ENCODE data around the gene CCNDBP1. TPM values are rescaled to one million over a fixed set of nuclear protein-coding genes. Genes with fewer than 3 reads are reported as not detected.

The CCNDBP1 gene
- total RNA-seq, 1 experiment from 2014 or later, result 34.1 TPM

GRCh38 chr15:43218908-43219706 is 33.9 kb downstream of the CCNDBP1 start:
- no peak overlapping the region for H2BK12ac ChIP-seq (ENCODE audit: insufficient read length, low read depth, low read length)
- H3T11ph ChIP-seq (ENCODE audit: low read length), result no peak overlapping the region
- no peak overlapping the region for H3K27ac Mint-ChIP-seq
- no peak overlapping the region for H4K91ac ChIP-seq (ENCODE audit: insufficient read length, low read depth, low read length)
- no peak overlapping the region for H3K56ac ChIP-seq (ENCODE audit: insufficient read length, low read depth, low read length)
- no peak overlapping the region for H2AK5ac ChIP-seq (ENCODE audit: insufficient read length, low read length)
- peak overlapping the region; percentile 19 for H2BK120ac ChIP-seq (ENCODE audit: low read depth, low read length, poor library complexity, severe bottlenecking)
- H3K23me2 ChIP-seq (ENCODE audit: insufficient read length, low read depth, low read length, poor library complexity, severe bottlenecking), result no peaks in the 10 kb centered on the region
- no peaks in the 10 kb centered on the region for H3K79me1 ChIP-seq (ENCODE audit: insufficient read depth, low read depth, low read length, poor library complexity, severe bottlenecking)
- no peak overlapping the region for H3K4me3 Mint-ChIP-seq
- peaks cover 7 to 12% of the 10 kb centered on the region in 2 experiments for H3K4me1 Mint-ChIP-seq
- no peaks in the 10 kb centered on the region for H3K36me3 Mint-ChIP-seq (ENCODE audit: insufficient read depth in 1 of 3, low read depth in 3 of 3)
- H2AFZ ChIP-seq (ENCODE audit: low read length), result peak overlapping the region; percentile 87
- no peaks in the 10 kb centered on the region for H4K20me1 ChIP-seq (ENCODE audit: control insufficient read depth, insufficient read depth, insufficient read length)
- DNase-seq, result peak; percentile 86
- no peak overlapping the region for H3K18ac ChIP-seq (ENCODE audit: insufficient read length, low read depth, low read length)
- peaks cover 1% of the 10 kb centered on the region; the same call in 1 of the 2 replicates for H3K27me3 Mint-ChIP-seq (ENCODE audit: low read depth)
- H3K27ac ChIP-seq (ENCODE audit: insufficient read length, low read depth, low read length), result no peak overlapping the region
- no peak overlapping the region for H2BK5ac ChIP-seq (ENCODE audit: insufficient read length, low read length)
- no peak overlapping the region for H3K9ac ChIP-seq (ENCODE audit: extremely low read depth, insufficient read length, low read length)
- H3K79me2 ChIP-seq (ENCODE audit: insufficient read depth, low read length), result no peaks in the 10 kb centered on the region
- H3K4ac ChIP-seq (ENCODE audit: low read depth, low read length), result no peak overlapping the region
- H3K14ac ChIP-seq (ENCODE audit: insufficient read depth, low read length), result no peak overlapping the region
- no peak overlapping the region for H4K8ac ChIP-seq (replicated peaks; ENCODE audit: insufficient read length, low read depth, low read length)
- no peak overlapping the region for H3K23ac ChIP-seq (ENCODE audit: insufficient read length, low read depth, low read length)
- no peak overlapping the region for H2BK15ac ChIP-seq (ENCODE audit: low read depth, low read length)
- WGBS (ENCODE audit: extremely low coverage, insufficient read length, low lambda C conversion rate), result no CpG with 5 or more reads among the region's 13 CpGs
- H3K9me3 ChIP-seq (ENCODE audit: control insufficient read depth, low read depth, low read length), result no peaks in the 10 kb centered on the region
- H3K4me1 ChIP-seq (ENCODE audit: insufficient read depth, low read length), result no peaks in the 10 kb centered on the region
- H3K4me2 ChIP-seq (ENCODE audit: insufficient read depth, insufficient read length, low read length), result no peak overlapping the region
- no peaks in the 10 kb centered on the region for H3K9me3 Mint-ChIP-seq
- no peak overlapping the region for H2BK20ac ChIP-seq (ENCODE audit: low read depth, low read length, poor library complexity, severe bottlenecking)
- TF ChIP-seq CTCF (conservative IDR thresholded peaks at IDR 0.05), result peak; percentile 77
- H4K5ac ChIP-seq (ENCODE audit: insufficient read length, low read depth, low read length), result no peak overlapping the region
- no peaks in the 10 kb centered on the region for H3K27me3 ChIP-seq (ENCODE audit: insufficient read depth, low read length)
